ENCODE data around the gene C22orf23.

C22orf23 gene

GRCh38 chr22:37905534-37906363 lies 47.7 kb downstream of the C22orf23 start, which contains the start of gene MICALL1:
Gene MICALL1 (plus strand): TSS chr22:37906297. CDS start chr22:37906423, 126 bp downstream.
- Histone ChIP-seq H3K9me3 (ENCODE audit: control insufficient read depth, insufficient read depth, low read depth, low read length) (no peaks in the 10 kb centered on the region), H3K4me3 (ENCODE audit: low read depth, low read length) (peak within 1 kb of the TSS; percentile 72), H3K4me1 (ENCODE audit: control insufficient read depth, insufficient read depth, low read length) (peaks cover 10% of the 10 kb centered on the region; the same call in 1 of the 2 replicates), H3K36me3 (ENCODE audit: control insufficient read depth in 2 of 2, insufficient read depth in 1 of 2, low read length in 2 of 2) (peaks cover 4 to 21% of the 10 kb centered on the region in 2 experiments; a peak in 2 of 3 replicates), H3K27ac (ENCODE audit: extremely low read depth, low read depth, low read length) (peak within 1 kb of the TSS; percentile 98)
- ChIA-PET POLR2A (interaction anchor here (0.6 to 2.5 kb wide), 22 partner anchors 9 to 314 kb away, joined by 3 to 25 read pairs (median 4); partner anchors contain the start of genes ANKRD54, C22orf23, GCAT and GGA1), CTCF (interaction anchor here (0.6 to 2.5 kb wide), 10 partner anchors 10 to 294 kb away, joined by 3 to 12 read pairs (median 5); no protein-coding TSS in a partner anchor)
- no peak for TF ChIP-seq HOXA7 (CRISPR knock-in tag; IDR thresholded peaks at IDR 0.05; ENCODE audit: borderline replicate concordance)
- peak; percentile 54; the same call in 1 of the 2 replicates for TF ChIP-seq BCL11B (tag by site-specific recombination; IDR thresholded peaks at IDR 0.05; ENCODE audit: low read depth)
- no peak for TF ChIP-seq ZBTB11 (tag by site-specific recombination; conservative IDR thresholded peaks at IDR 0.05; ENCODE audit: low read depth)
- peak; percentile 70; the same call in 1 of the 2 replicates for TF ChIP-seq ZSCAN5A (tag by site-specific recombination; IDR thresholded peaks at IDR 0.05)
- no peak for TF ChIP-seq ZNF791 (tag by site-specific recombination; IDR thresholded peaks at IDR 0.05)
- TF ChIP-seq ZNF488 (tag by site-specific recombination; IDR thresholded peaks at IDR 0.05): no peak
- no peak for TF ChIP-seq ZNF530 (tag by site-specific recombination; IDR thresholded peaks at IDR 0.05; ENCODE audit: low read depth)
- peak; percentile 90 for TF ChIP-seq KLF8 (tag by site-specific recombination; IDR thresholded peaks at IDR 0.05)
- TF ChIP-seq PRDM2 (tag by site-specific recombination; IDR thresholded peaks at IDR 0.05; ENCODE audit: borderline replicate concordance): 0 out of 2 replicates have a peak, but pooled peaks have one; percentile 68
- peak; percentile 83 for TF ChIP-seq ZNF341 (tag by site-specific recombination; IDR thresholded peaks at IDR 0.05; ENCODE audit: low read depth)
- TF ChIP-seq ZNF692 (tag by site-specific recombination; IDR thresholded peaks at IDR 0.05): 0 out of 2 replicates have a peak, but pooled peaks have one; percentile 35
- no peak for TF ChIP-seq ZNF433 (tag by site-specific recombination; IDR thresholded peaks at IDR 0.05; ENCODE audit: low read depth)
- TF ChIP-seq ZFHX2 (tag by site-specific recombination; conservative IDR thresholded peaks at IDR 0.05): peak; percentile 94
- TF ChIP-seq ZNF555 (tag by site-specific recombination; conservative IDR thresholded peaks at IDR 0.05): no peak
- TF ChIP-seq ZNF660 (tag by site-specific recombination; IDR thresholded peaks at IDR 0.05): peak; percentile 73
- no peak for TF ChIP-seq YY2 (tag by site-specific recombination; IDR thresholded peaks at IDR 0.05)
- no peak for TF ChIP-seq ELK4 (IDR thresholded peaks at IDR 0.05; ENCODE audit: borderline replicate concordance, low read depth, low read length)
- peak; percentile 65 for TF ChIP-seq ZNF561 (tag by site-specific recombination; IDR thresholded peaks at IDR 0.05; ENCODE audit: borderline replicate concordance)
